Heart left ventricle (tissue), 16 donors: ENCODE results near the gene MYH11. TPM values are rescaled to one million over a fixed set of nuclear protein-coding genes. Genes with fewer than 3 reads are reported as not detected.
A peak's percentile ranks its signal among the peaks of the same experiment; 100 is the strongest.
"Not testable (repeated sequence)": the region's sequence is repeated elsewhere in the genome, so short reads cannot be mapped to it uniquely, and the experiment has no call there.

Source experiments
- ATAC-seq, 4 donors: fragments of 200-7000 bp; cut with Tn5 transposase; one replicate each; pipeline ENCODE4 v1.9.1; 2020 to 2022; ENCODE audit warnings: moderate library complexity in 4 of 4, mild to moderate bottlenecking in 3 of 4, moderate number of reproducible peaks in 1 of 4
- DNase-seq, 5 donors: peaks; one replicate each; pipeline ENCODE4 v3.0.0-alpha.2; 2020
- H3K27ac ChIP-seq, 12 donors: fragments of 200-600 bp; sonication (generic) in 4 of 12; one replicate each; pipeline versions ENCODE4 v1.5.0 to v1.8.0; 2016 to 2022; ENCODE audit warnings: mild to moderate bottlenecking in 2 of 12
- H3K27me3 ChIP-seq, 9 donors: fragments of 200-600 bp; sonication (generic) in 2 of 9; one replicate each; pipeline versions ENCODE4 v1.5.1 to v1.8.0; 2016 to 2022; ENCODE audit warnings: mild to moderate bottlenecking in 3 of 9
- H3K36me3 ChIP-seq, 9 donors: fragments of 200-600 bp; sonication (generic) in 2 of 9; one replicate each; pipeline versions ENCODE4 v1.5.0 to v1.8.0; 2018 to 2022; ENCODE audit warnings: mild to moderate bottlenecking in 2 of 9
- H3K4me1 ChIP-seq, 12 donors: fragments of 200-600 bp; sonication (generic) in 4 of 12; one replicate each; pipeline versions ENCODE4 v1.5.0 to v1.8.0; 2016 to 2022; ENCODE audit warnings: mild to moderate bottlenecking in 3 of 12
- H3K4me3 ChIP-seq, 12 donors: fragments of 200-600 bp; sonication (generic) in 4 of 12; one replicate each; pipeline versions ENCODE4 v1.5.0 to v1.8.0; 2017 to 2022; ENCODE audit warnings: mild to moderate bottlenecking in 9 of 12, moderate library complexity in 4 of 12
- H3K9me3 ChIP-seq, 12 donors: fragments of 200-600 bp; sonication (generic) in 4 of 12; one replicate each; pipeline versions ENCODE4 v1.5.0 to v1.8.0; 2016 to 2022; ENCODE audit warnings: mild to moderate bottlenecking in 1 of 12
- CTCF ChIP-seq, 12 donors: fragments of 200-600 bp; sonication (generic) in 4 of 12; IDR thresholded peaks; one replicate each; pipeline versions ENCODE4 v1.5.0 to v1.8.0; 2018 to 2022; ENCODE audit warnings: antibody characterized with exemption in 12 of 12, mild to moderate bottlenecking in 5 of 12
- POLR2A ChIP-seq, 2 donors: fragments of 450-650 bp; IDR thresholded peaks; one replicate each; pipeline ENCODE4 v1.6.1; 2017; ENCODE audit warnings: antibody characterized with exemption in 2 of 2, mild to moderate bottlenecking in 2 of 2, moderate library complexity in 2 of 2
- WGBS, 4 donors: extraction: QIAGEN DNeasy Blood & Tissue Kit in 2 of 4; methylation state at CpG; one replicate each; pipeline versions ENCODE4 v1.1.5 to v1.1.7; 2013 to 2018; 5-methylcytosine and 5-hydroxymethylcytosine counted together
- intact Hi-C, 10 donors: fragments of 100-400 bp; cut with DNase I; formaldehyde crosslinking; loops; one replicate each; pipeline versions ENCODE4 v1.11.1 to v1.14.2; 2022
- polyA plus RNA-seq, 2 donors: library from polyadenylated mRNA; stranded (reverse); fragments of 200-250 nt; gene quantifications; one replicate each; pipeline ENCODE4 v1.2.3, GENCODE V29; 2013
- total RNA-seq, 9 donors: library from RNA; depleted of rRNA in 2 of 9; stranded (reverse); fragments of >200 nt in 2 of 9; fragmentation: NEBNext Ultra II Directional in 3 of 9; extraction: Animal tissue kit (Norgen Biotek cat#: 25700) in 3 of 9; gene quantifications; one replicate each; pipeline versions ENCODE4 v1.1.0 to v1.2.4, GENCODE V29; 2016 to 2023
- donor health status: ischemic (EF 13 %, LVEDD 7.1; RV severe dilation, severe dysfunction).
- donor health status: healthy with polysubstance abuse.
- donor health status: DM: no; HTN: yes; CAD: no.
- donor health status: DM: no; HTN: no; CAD: no.
- donor health status: ischemic (EF 25% LVEDD 6.9; RV normal size, moderate dysfunction).
- donor health status: ischemic (EF 25% LVEDD 5.7; RV mildly dilated, moderate dysfunction).
- donor health status: healthy.
- donor health status: DM: yes; HTN: yes; CAD: no.
- donor health status: ischemic (EF 35%, LVEDD 5.7; RV mildly dilated, moderate dysfunction).
- donor health status: nonischemic (EF 11% LVEDD 7.7; RV severe dilation, severe dysfunction).
- donor health status: DM: yes; HTN: yes; CAD: no.
- donor health status: PGD.
- donor health status: ischemic (EF 29% LVEDD 5.4; RV normal size, mild dysfunction).
- donor health status: nonischemic (EF 23%, LVEDD 6.1; RV moderate dilation, normal function).

The MYH11 gene
- total and polyA plus RNA-seq, 11 donors: 9.8 to 71.9 (median 26.5) TPM

DNA sequence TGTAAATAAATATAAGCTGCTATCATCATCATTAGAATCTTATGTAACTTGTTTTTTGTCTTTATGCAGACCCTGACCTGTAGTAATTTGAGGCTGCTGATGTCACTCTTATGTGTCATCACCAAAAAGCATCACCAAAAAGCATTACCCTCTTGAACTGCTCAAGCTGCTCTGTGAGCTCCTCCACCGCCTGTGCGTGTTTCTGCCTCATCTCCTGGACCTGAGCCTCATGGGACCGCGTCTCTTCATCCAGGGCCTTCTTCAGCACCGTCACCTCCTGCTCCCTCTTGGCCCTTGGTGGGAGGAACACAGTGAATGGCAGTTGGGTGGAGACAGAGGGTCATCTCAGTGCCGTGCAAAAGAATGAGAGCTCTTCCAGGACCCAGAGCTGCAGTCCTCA, 124.4 kb downstream of the MYH11 start:
- no peak for DNase-seq
- Histone ChIP-seq H3K27ac (peak overlapping the region in 1 of 12 donors; percentile 7), H3K9me3 (no peaks in the 10 kb centered on the region), H3K36me3 (peaks cover 0 to 54% (median 8%) of the 10 kb centered on the region in 9 donors), H3K27me3 (no peaks in the 10 kb centered on the region), H3K4me3 (no peak overlapping the region), H3K4me1 (no peaks in the 10 kb centered on the region)
- intact Hi-C loops: no loop called here
- no peak for ATAC-seq
- 83 to 93% (median 88%) methylated on average over 6 of the region's 6 CpGs for WGBS, 4 donors
- no peak for TF ChIP-seq POLR2A (IDR thresholded peaks at IDR 0.05)
- TF ChIP-seq CTCF (IDR thresholded peaks at IDR 0.05): no peak

DNA sequence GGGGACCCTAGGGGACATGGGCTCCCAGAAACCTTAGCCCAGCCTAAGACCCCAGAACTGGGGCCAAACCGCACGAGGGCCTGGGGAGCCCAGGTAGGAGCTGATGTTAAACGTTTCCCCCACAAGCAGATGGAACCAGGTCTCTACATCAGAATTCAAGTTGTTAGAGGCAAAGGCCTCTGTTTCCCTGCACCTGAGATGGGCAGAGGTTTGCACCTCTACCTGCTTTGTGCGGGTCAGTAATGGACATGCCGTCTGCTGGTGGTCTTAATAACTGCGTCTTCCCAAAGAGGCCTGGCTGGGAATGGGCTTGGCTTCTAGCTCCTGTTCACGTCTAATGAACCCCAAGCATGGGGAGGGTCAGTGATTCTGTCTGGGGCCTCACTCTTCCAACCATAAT, 127.7 kb downstream of the MYH11 start:
- H3K27ac ChIP-seq: peak overlapping the region in 1 of 12 donors; percentile 35
- H3K9me3 ChIP-seq: no peaks in the 10 kb centered on the region
- DNase-seq: no peak
- H3K4me1 ChIP-seq: no peaks in the 10 kb centered on the region
- 94 to 97% (median 95%) methylated on average over 7 of the region's 7 CpGs for WGBS, 4 donors
- H3K4me3 ChIP-seq: no peak overlapping the region
- intact Hi-C loops: no loop called here
- TF ChIP-seq CTCF (IDR thresholded peaks at IDR 0.05) (no peak), POLR2A (IDR thresholded peaks at IDR 0.05) (no peak)
- no peak for ATAC-seq
- H3K27me3 ChIP-seq: no peaks in the 10 kb centered on the region
- peaks cover 0 to 57% (median 27%) of the 10 kb centered on the region in 9 donors for H3K36me3 ChIP-seq

DNA sequence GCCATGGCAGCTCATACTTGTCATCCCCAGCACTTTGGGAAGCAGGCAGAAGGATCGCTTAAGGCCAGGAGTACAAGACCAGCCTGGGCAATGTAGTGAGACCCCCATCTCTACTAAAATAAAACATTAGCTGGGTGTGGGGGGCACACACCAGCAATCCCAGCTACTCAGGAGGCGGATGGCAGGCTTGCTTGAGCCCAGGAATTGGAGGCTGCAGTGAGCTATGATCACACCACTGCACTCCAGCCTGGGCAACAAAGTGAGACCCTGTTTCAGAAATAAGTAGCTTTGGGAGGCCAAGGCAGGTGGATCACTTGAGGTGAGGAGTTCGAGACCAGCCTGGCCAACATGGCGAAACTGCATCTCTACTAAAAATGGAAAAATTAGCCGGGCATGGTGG, 129.1 kb downstream of the MYH11 start:
- H3K27me3 ChIP-seq, H3K4me3 ChIP-seq, H3K4me1 ChIP-seq, H3K9me3 ChIP-seq, ATAC-seq, intact Hi-C loops, DNase-seq: not testable (repeated sequence)
- WGBS, 4 donors: 94 to 100% (median 98%) methylated on average over 5 of the region's 5 CpGs
- peaks cover 0 to 53% (median 40%) of the 10 kb centered on the region in 9 donors for H3K36me3 ChIP-seq
- H3K27ac ChIP-seq: peak overlapping the region in 1 of 12 donors; percentile 53

- no peak for ATAC-seq
- no peak for TF ChIP-seq CTCF (IDR thresholded peaks at IDR 0.05)
- no peak for TF ChIP-seq POLR2A (IDR thresholded peaks at IDR 0.05)
- WGBS, 4 donors: 90 to 93% (median 90%) methylated on average over 18 of the region's 18 CpGs
- Histone ChIP-seq H3K27ac (peak overlapping the region in 1 of 12 donors; percentile 53), H3K4me1 (no peaks in the 10 kb centered on the region), H3K36me3 (peaks cover 0 to 57% (median 44%) of the 10 kb centered on the region in 9 donors), H3K27me3 (no peaks in the 10 kb centered on the region), H3K4me3 (no peak overlapping the region), H3K9me3 (no peaks in the 10 kb centered on the region)
- DNase-seq: no peak
- intact Hi-C loops: no loop called here
Measured at GRCh38 chr16:15726715-15727114, 130.1 kb downstream of the MYH11 start.

DNA sequence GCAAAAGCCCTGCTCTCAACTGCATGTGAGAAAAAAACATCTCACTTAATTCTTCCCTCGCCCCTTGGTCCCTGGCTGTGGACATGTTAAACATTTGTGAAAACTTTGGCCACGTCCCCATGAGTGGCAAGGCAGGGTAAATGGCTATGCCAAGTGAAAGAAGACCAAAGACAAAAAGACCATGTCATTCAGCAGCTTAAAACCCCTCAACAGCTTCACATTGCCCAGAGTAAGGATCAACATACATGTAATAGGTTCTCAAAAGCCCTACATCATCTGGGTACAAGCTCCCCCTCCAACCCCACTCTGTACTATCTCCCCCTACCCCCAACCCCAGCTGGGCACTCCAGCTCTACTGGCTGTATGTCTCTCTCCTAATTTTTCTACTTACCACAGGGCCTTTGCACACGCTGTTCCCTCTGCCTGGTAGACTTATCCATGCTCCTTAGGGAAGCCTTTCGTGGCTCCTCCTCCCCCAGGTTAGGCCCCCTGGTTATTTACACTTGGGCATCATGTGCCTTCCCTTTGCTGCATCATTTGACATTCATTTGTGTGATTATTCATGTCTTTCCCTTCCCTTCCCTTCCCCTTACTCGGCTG, 131.1 kb downstream of the MYH11 start:
- Histone ChIP-seq H3K9me3 (no peaks in the 10 kb centered on the region), H3K27ac (peak overlapping the region in 1 of 12 donors; percentile 35), H3K4me1 (no peaks in the 10 kb centered on the region), H3K4me3 (no peak overlapping the region), H3K27me3 (no peaks in the 10 kb centered on the region), H3K36me3 (peaks cover 0 to 67% (median 52%) of the 10 kb centered on the region in 9 donors)
- DNase-seq: no peak
- 96 to 99% (median 97%) methylated on average over 5 of the region's 5 CpGs for WGBS, 4 donors
- no peak for ATAC-seq
- intact Hi-C loops: no loop called here
- no peak for TF ChIP-seq POLR2A (IDR thresholded peaks at IDR 0.05)
- TF ChIP-seq CTCF (IDR thresholded peaks at IDR 0.05): no peak
